Activated T-cell treated with anti-CD3 and anti-CD28 coated beads for 24 hours (primary cell): ENCODE results near the gene ZYG11A.

Experiments
- DNase-seq: peaks from one replicate; pipeline ENCODE4 v3.0.0-alpha.2; 2020; ENCODE audit warnings: low read depth

Gene ZYG11A

DNA sequence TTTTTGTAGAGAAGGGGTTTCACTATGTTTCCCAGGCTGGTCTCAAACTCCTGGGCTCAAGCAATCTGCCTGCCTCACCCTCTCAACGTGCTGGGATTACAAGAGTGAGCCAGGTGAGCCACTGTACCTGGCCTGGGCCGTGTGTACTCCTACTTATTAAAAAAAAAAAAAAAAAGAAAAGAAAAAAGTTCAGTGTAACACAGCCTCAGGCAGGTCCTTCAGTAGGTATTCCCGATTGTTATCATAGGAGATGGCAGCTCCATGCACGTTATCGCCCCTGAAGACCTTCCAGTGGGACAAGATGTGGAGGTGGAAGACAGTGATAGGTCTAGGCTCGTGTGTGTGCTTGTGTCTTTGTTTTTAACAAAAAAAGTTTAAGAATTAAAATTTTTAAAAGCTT is 75.6 kb downstream of the ZYG11A start:
- no peak for DNase-seq

DNA sequence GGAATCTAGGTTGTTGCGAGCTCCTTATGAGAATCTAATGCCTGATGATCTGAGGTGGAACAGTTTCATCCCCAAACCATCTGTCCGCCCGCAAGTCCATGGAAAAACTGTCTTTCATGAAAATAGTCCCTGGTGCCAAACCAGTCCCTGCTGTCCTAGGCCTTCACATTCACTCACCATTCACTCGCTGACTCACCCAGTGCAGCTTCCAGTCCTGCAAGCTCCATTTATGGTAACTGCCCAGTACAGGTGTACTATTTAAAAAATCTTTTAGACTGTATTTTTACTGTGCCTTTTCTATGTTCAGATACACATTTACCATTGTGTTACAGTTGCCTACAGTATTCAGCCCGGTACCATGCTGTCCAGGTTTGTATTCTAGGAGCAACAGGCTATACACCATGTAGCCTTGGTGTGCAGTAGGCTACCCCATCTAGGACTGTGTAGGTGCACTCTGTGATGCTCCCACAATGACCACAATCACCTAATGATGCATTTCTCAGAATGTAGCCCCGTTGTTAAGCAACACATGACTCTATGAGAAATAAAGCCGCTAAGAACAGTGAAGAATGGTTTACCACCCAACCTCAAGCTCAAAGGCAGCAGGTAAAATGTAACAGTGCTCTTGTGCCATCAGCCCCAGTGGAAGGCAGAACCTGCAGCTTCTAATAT is 76.6 kb downstream of the ZYG11A start:
- no peak for DNase-seq

- no peak for DNase-seq
These were observed 77.3 kb downstream of the ZYG11A start for GRCh38 chr1:52919723-52920483.

DNA sequence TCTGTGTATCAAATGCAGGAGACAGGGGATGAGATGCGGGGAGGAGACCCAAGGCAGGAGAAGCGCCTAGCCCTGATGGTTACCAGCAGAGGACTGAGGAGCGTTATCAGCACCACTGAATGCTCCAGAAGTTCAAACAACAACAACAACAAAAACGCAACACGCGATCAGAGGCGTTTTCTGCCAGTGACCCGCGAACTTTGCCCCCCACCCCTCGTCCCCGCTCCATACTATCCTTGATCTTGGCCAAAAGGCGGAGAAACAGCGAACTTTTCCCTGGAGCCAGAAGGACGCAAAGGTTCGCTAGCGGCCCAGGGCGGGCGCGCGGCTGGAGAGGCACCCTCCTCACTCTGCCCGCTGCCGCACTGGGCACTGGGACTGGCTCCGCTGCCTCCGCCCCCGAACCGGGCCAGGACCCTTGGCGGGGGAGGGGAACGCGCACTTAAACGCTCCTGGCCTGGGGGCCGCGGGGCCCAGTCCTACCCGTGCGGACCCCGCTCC is 78.3 kb downstream of the ZYG11A start:
- no peak for DNase-seq

DNA sequence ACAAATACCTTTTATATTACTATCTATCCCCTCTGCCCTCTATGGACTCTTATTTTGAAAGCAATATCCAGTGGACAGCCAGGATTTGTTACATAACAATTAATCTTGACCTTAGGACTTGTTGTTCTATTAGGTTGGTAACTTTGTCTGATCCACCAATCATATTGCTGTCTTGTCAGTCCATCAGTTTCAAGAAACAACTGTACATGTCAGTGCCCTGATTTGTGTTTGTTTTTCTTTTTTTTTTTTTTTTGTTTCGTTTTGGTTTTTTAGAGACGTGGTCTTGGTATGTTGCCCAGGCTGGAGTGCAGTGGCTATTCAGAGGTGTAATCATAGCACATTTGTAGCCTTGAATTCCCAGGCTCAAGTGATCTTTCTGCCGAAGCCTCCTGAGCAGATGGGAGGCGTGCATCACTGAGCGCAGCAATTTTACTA is 83.0 kb downstream of the ZYG11A start:
- DNase-seq = no peak

- DNase-seq = no peak
These were observed 84.3 kb downstream of the ZYG11A start for GRCh38 chr1:52926864-52927211.

- DNase-seq = peak; percentile 70
These were observed 84.9 kb downstream of the ZYG11A start, which contains the start of gene SCP2 for GRCh38 chr1:52927212-52928014. SCP2 (plus strand) TSS chr1:52927276; CDS start chr1:52927397, 121 bp downstream.

- no peak for DNase-seq
These were observed 85.5 kb downstream of the ZYG11A start for GRCh38 chr1:52928015-52928404.

DNA sequence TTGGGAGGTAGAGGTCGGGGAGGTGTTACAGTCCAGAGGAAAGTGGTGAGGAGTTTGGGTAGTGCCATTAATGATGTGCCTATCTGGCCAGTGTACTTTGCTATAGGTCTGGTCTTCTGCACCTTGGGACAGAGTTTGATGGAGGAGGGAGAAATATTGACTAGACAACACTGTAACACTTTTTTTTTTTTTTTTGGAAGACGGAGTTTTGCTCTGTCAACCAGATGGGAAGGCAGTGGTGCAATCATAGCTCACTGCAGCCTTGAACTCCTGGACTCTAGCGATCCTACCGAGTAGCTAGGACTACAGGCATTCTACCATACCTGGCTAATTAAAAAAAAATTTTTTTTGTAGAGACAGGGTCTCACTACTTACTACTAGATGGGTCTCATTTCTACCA is 86.5 kb downstream of the ZYG11A start:
- DNase-seq = no peak

DNA sequence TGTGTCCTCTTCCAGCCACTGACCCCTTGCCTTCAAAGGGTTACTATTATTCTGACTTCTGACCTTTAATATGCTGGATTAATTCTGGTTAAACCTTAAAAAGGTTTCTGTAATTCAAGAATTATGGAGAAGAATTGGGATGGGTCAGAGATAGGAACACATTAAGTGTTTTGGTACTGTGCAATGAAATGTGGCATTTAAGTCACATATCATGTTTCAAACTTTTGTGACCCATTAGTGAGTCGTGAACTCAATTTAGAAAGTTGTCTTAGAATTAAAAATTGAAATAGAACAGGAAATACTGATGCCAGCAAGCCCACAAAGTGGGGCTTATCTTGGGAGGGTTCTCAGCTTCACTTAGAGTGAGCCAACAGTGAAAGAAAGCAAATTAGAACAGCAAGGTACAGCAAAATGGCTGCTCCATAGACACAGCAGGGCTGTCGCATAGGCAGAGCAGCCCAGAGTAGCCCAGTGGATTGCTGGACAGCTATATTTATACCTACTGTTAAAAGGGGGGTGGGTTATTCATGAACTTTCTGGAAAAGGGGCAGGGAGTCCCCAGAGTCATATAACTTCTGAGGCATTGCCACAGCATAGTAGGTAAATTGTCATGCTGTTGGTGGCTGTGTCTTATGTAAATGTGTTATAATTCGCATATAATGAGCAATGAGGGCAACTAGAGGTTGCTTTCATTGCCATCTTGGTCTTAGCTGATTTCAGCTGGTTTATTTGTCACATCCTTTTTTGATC is 95.0 kb downstream of the ZYG11A start:
- no peak for DNase-seq

DNA sequence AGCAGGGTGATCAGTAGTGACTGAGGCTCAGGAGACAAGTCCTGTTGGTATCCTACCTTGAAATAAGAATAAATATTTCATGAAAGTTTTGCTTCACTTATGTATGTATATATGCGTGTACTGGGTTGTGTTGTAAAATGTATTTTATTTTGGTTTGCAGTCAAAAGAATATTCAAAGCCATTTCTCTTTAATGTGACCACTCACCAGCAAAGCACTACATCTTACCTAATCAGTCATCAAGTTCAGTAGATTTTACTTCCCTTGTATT is 95.6 kb downstream of the ZYG11A start:
- no peak for DNase-seq

GRCh38 chr1:52943876-52944416 is 101.4 kb downstream of the ZYG11A start:
- DNase-seq = no peak

DNA sequence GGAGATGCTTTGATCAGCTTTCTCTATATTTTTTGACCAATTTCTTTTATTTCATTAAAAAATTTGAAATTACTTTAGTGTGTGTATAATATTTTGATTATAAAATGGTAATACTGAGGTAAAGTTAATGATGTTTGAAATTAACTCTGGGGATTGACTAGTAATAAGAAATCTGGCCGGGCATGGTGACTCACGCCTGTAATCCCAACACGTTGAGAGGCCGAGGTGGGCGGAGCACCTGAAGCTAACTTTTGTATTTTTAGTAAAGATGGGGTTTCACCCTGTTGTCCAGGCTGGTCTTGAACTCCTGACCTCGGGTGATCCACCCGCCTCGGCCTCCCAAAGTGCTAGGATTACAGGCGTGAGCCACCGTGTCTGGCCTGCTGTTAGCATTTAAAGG is 102.0 kb downstream of the ZYG11A start:
- no peak for DNase-seq
